SK-N-SH (cell line): Measurements from ENCODE around the gene PCDH1. TPM values are rescaled to one million over a fixed set of nuclear protein-coding genes. Genes with fewer than 3 reads are reported as not detected.

Experiments used
- CTCF ChIA-PET: fragments of 300-600, 350-600 bp; formaldehyde crosslinking; extraction: SDS; loops from one replicate; lab custom pipeline; 2021; lab: Yijun Ruan, JAX
- POLR2A ChIA-PET: fragments of 350-600 bp; sonication (Branson Sonifier 250); formaldehyde crosslinking; extraction: SDS; loops from one replicate; lab custom pipeline; 2020; ENCODE audit warnings: antibody characterized with exemption, inconsistent platforms; lab: Yijun Ruan, JAX
- DNase-seq: peaks from one replicate; pipeline ENCODE4 v3.0.0; 2012
- H2AFZ ChIP-seq: fragments of 200-600 bp; sonication (generic); 2 replicates; pipeline ENCODE4 v1.8.1; 2016; ENCODE audit warnings: antibody characterized with exemption, mild to moderate bottlenecking, low read depth
- H3F3A ChIP-seq: fragments of 200-600 bp; sonication (generic); replicated peaks from 2 replicates; pipeline ENCODE3; 2016; ENCODE audit warnings: antibody characterized with exemption, mild to moderate bottlenecking; ENCODE audit not compliant: insufficient read depth
- H3K27ac ChIP-seq, 2 experiments: fragments of 200-500 bp in 1 of 2; fragments of 200-600 bp in 1 of 2; sonication (Bioruptor generic) in 1 of 2; sonication (generic), shearing (Covaris generic) in 1 of 2; 2 replicates each; pipeline versions ENCODE4 v1.5.1 to v1.6.1; 2014 to 2016; ENCODE audit warnings: low read depth in 2 of 2, inconsistent platforms in 1 of 2, low read length in 1 of 2, mild to moderate bottlenecking in 1 of 2, mixed read lengths in 1 of 2
- H3K27me3 ChIP-seq: fragments of 200-600 bp; sonication (generic), shearing (Covaris generic); 2 replicates; pipeline ENCODE4 v1.6.1; 2016; ENCODE audit warnings: mixed run types; ENCODE audit not compliant: insufficient read depth
- H3K36me3 ChIP-seq, 2 experiments: fragments of 200-500 bp in 1 of 2; fragments of 200-600 bp in 1 of 2; sonication (Bioruptor generic) in 1 of 2; sonication (generic) in 1 of 2; replicated peaks in 1 of 2; 2 replicates each; pipeline versions ENCODE3 to v1.5.1; 2014 to 2016; ENCODE audit warnings: low read length in 1 of 2, mild to moderate bottlenecking in 1 of 2; ENCODE audit not compliant: insufficient read depth in 2 of 2, control insufficient read depth in 1 of 2
- H3K4me1 ChIP-seq, 2 experiments: fragments of 200-500 bp in 1 of 2; fragments of 200-600 bp in 1 of 2; sonication (Bioruptor generic) in 1 of 2; sonication (generic), shearing (Covaris generic) in 1 of 2; 2 replicates each; pipeline versions ENCODE4 v1.5.1 to v1.6.1; 2014 to 2016; ENCODE audit warnings: low read depth in 1 of 2, low read length in 1 of 2, mixed run types in 1 of 2; ENCODE audit not compliant: insufficient read depth in 2 of 2, control insufficient read depth in 1 of 2
- H3K4me2 ChIP-seq: fragments of 200-600 bp; sonication (generic), shearing (Covaris generic); 2 replicates; pipeline ENCODE4 v1.6.1; 2017; ENCODE audit warnings: mixed run types
- H3K4me3 ChIP-seq, 2 experiments: fragments of 200-500 bp in 1 of 2; fragments of 200-600 bp in 1 of 2; sonication (Bioruptor generic) in 1 of 2; sonication (generic), shearing (Covaris generic) in 1 of 2; 2 replicates each; pipeline versions ENCODE4 v1.5.1 to v1.8.1; 2014 to 2016; ENCODE audit warnings: low read depth in 2 of 2, inconsistent platforms in 1 of 2, low read length in 1 of 2, mild to moderate bottlenecking in 1 of 2, mixed read lengths in 1 of 2, moderate library complexity in 1 of 2
- H3K79me2 ChIP-seq: fragments of 200-600 bp; sonication (generic); 2 replicates; pipeline ENCODE4 v1.8.1; 2017; ENCODE audit warnings: mild to moderate bottlenecking; ENCODE audit not compliant: insufficient read depth
- H3K9ac ChIP-seq: fragments of 200-600 bp; sonication (generic); 2 replicates; pipeline ENCODE4 v1.6.1; 2017; ENCODE audit warnings: mixed run types
- H3K9me2 ChIP-seq: fragments of 200-600 bp; sonication (generic); 2 replicates; pipeline ENCODE4 v1.6.1; 2017; ENCODE audit warnings: mixed run types
- H3K9me3 ChIP-seq: fragments of 200-600 bp; sonication (generic); 2 replicates; pipeline ENCODE4 v1.6.1; 2017; ENCODE audit warnings: mixed run types, mild to moderate bottlenecking, moderate library complexity
- H4K20me1 ChIP-seq: fragments of 200-600 bp; sonication (generic); 2 replicates; pipeline ENCODE4 v1.6.1; 2017; ENCODE audit warnings: mild to moderate bottlenecking, mixed run types; ENCODE audit not compliant: insufficient read depth
- EP300 ChIP-seq, 2 experiments: IDR thresholded peaks; 2 replicates each; pipeline versions ENCODE4 v1.4.0 to v1.6.1; 2012; ENCODE audit warnings: borderline replicate concordance in 1 of 2, low read depth in 1 of 2, low read length in 1 of 2
- FOXJ3 ChIP-seq: sonication (generic); formaldehyde crosslinking; IDR thresholded peaks from 2 replicates; pipeline ENCODE4 v1.5.1; 2020; ENCODE audit warnings: mild to moderate bottlenecking, missing genetic modification reagents
- NFIC ChIP-seq: IDR thresholded peaks from 2 replicates; pipeline ENCODE4 v1.4.0; 2012; ENCODE audit warnings: borderline replicate concordance
- TAF1 ChIP-seq: IDR thresholded peaks from 2 replicates; pipeline ENCODE4 v1.6.1; 2012; ENCODE audit warnings: low read depth, mild to moderate bottlenecking, low read length, moderate library complexity, borderline replicate concordance
- WGBS: methylation state at CpG from one replicate; pipeline ENCODE4 v1.1.6; 2017; ENCODE audit warnings: low lambda C conversion rate; 5-methylcytosine and 5-hydroxymethylcytosine counted together
- polyA plus RNA-seq, 3 experiments: library from polyadenylated mRNA; depleted of rRNA; stranded (reverse); fragments of >200 nt; gene quantifications; 2 replicates each; pipeline ENCODE4 v1.2.3, GENCODE V29; 2012
- TF ChIP-seq, protein P1 (sequence below): IDR thresholded peaks from 2 replicates; pipeline ENCODE4 v1.4.0; 2012; ENCODE audit warnings: low read depth, borderline replicate concordance
- TF ChIP-seq, protein P2 (sequence below): fragments of 150-350 bp; IDR thresholded peaks from 2 replicates; pipeline ENCODE4 v1.6.1; 2017; ENCODE audit warnings: antibody characterized with exemption, low read length, low read depth, borderline replicate concordance
- TF ChIP-seq, protein P3 (sequence below): IDR thresholded peaks from 2 replicates; pipeline ENCODE4 v1.4.0; 2012; ENCODE audit warnings: low read depth, borderline replicate concordance
- TF ChIP-seq, protein P4 (sequence below): fragments of 200-600 bp; sonication (generic); IDR thresholded peaks from 2 replicates; pipeline ENCODE4 v1.6.1; 2017; ENCODE audit warnings: antibody characterized with exemption, mild to moderate bottlenecking, moderate library complexity

The PCDH1 gene
- polyA plus RNA-seq, 1 of the 3 experiments (the other 2 are of a cell fraction), result 0.08 TPM

DNA sequence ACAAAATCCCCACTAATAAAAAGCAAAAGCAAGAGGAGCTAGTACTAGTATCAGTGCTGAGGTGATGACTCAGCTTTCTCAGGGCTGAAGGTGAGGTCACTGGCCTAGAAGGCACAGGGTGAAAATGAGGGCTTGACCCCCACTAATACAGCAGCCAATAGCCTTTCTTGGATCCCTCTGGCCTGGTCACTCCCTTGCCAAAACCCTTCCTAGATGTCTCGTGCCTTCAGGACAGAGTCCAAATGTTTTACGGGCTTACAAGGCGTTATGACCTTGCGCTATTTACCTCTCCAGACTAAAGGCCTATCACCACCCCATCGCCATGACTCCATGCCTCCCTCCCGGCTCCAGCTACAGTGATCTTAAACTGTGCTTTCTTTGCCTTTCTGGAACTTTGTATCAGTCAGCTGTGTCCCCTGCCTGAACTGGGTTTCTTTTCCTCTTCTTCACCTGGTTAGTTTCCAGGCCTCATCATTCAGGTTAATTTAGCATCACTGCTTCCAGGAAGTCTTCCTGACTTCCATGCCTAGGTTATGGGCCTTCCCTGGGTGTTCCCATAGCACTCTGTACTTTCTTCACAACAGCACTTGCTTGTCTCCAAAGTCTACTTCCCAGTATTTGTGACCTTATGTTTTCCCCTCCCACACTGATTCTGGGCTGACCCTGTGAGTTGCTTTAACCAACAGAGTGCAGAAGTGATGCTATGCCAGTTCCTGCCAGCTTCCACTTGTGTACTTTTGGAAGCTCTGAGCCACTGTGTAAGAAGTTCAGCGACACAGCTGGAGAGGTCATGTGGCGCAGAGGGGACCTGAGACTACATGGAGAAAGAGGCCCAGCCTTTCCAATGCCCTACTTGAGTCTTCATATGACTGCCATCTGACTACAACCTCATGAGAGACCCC, 41.3 kb upstream of the PCDH1 start:
- H3K9me3 ChIP-seq, result no peaks in the 10 kb centered on the region
- TF ChIP-seq, protein P1, sequence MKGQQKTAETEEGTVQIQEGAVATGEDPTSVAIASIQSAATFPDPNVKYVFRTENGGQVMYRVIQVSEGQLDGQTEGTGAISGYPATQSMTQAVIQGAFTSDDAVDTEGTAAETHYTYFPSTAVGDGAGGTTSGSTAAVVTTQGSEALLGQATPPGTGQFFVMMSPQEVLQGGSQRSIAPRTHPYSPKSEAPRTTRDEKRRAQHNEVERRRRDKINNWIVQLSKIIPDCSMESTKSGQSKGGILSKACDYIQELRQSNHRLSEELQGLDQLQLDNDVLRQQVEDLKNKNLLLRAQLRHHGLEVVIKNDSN, result no peak
- no peak for TF ChIP-seq FOXJ3 (CRISPR knock-in tag)
- TF ChIP-seq, protein P2, sequence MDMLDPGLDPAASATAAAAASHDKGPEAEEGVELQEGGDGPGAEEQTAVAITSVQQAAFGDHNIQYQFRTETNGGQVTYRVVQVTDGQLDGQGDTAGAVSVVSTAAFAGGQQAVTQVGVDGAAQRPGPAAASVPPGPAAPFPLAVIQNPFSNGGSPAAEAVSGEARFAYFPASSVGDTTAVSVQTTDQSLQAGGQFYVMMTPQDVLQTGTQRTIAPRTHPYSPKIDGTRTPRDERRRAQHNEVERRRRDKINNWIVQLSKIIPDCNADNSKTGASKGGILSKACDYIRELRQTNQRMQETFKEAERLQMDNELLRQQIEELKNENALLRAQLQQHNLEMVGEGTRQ, result no peak
- no peak for TF ChIP-seq NFIC
- TF ChIP-seq, protein P3, sequence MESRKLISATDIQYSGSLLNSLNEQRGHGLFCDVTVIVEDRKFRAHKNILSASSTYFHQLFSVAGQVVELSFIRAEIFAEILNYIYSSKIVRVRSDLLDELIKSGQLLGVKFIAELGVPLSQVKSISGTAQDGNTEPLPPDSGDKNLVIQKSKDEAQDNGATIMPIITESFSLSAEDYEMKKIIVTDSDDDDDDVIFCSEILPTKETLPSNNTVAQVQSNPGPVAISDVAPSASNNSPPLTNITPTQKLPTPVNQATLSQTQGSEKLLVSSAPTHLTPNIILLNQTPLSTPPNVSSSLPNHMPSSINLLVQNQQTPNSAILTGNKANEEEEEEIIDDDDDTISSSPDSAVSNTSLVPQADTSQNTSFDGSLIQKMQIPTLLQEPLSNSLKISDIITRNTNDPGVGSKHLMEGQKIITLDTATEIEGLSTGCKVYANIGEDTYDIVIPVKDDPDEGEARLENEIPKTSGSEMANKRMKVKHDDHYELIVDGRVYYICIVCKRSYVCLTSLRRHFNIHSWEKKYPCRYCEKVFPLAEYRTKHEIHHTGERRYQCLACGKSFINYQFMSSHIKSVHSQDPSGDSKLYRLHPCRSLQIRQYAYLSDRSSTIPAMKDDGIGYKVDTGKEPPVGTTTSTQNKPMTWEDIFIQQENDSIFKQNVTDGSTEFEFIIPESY, result no peak
- TF ChIP-seq, protein P4, sequence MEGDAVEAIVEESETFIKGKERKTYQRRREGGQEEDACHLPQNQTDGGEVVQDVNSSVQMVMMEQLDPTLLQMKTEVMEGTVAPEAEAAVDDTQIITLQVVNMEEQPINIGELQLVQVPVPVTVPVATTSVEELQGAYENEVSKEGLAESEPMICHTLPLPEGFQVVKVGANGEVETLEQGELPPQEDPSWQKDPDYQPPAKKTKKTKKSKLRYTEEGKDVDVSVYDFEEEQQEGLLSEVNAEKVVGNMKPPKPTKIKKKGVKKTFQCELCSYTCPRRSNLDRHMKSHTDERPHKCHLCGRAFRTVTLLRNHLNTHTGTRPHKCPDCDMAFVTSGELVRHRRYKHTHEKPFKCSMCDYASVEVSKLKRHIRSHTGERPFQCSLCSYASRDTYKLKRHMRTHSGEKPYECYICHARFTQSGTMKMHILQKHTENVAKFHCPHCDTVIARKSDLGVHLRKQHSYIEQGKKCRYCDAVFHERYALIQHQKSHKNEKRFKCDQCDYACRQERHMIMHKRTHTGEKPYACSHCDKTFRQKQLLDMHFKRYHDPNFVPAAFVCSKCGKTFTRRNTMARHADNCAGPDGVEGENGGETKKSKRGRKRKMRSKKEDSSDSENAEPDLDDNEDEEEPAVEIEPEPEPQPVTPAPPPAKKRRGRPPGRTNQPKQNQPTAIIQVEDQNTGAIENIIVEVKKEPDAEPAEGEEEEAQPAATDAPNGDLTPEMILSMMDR, result no peak
- no peak for TF ChIP-seq EP300 (IDR thresholded peaks at IDR 0.05; ENCODE audit: borderline replicate concordance in 1 of 2, low read depth in 1 of 2, low read length in 1 of 2)
- TF ChIP-seq TAF1, result no peak
- peaks cover 0 to 7% of the 10 kb centered on the region in 2 experiments; a peak in 2 of 4 replicates for H3K4me1 ChIP-seq
- WGBS, result 96% methylated on average over 8 of the region's 8 CpGs
- DNase-seq, result no peak
- no peak overlapping the region for H2AFZ ChIP-seq
- H3K9me2 ChIP-seq, result no peaks in the 10 kb centered on the region
- no peak overlapping the region for H3K4me2 ChIP-seq
- H3K9ac ChIP-seq, result no peak overlapping the region
- peaks cover 15% of the 10 kb centered on the region for H3K79me2 ChIP-seq
- CTCF ChIA-PET, result interaction anchor here (0.7 to 8.8 kb wide), 6 partner anchors 41 to 255 kb away, joined by 3 to 71 read pairs (median 3); partner anchors contain the start of genes PCDH1 and PCDH12
- no peaks in the 10 kb centered on the region; the same call in 1 of the 2 replicates for H3K27me3 ChIP-seq
- no peak overlapping the region for H3K27ac ChIP-seq
- no peak overlapping the region for H3K4me3 ChIP-seq
- H3F3A ChIP-seq, result peaks cover 4% of the 10 kb centered on the region
- POLR2A ChIA-PET, result no interaction called here
- peaks cover 0 to 5% of the 10 kb centered on the region in 2 experiments for H3K36me3 ChIP-seq
- H4K20me1 ChIP-seq, result no peaks in the 10 kb centered on the region
